OCI-LY3 (cell line): Measurements from ENCODE around the gene GAS2L3.

Experiments
- EZH2phosphoT487 ChIP-seq: fragments of 200-600 bp; shearing (Covaris generic); IDR thresholded peaks from 2 replicates; pipeline ENCODE4 v1.6.1; 2018; ENCODE audit warnings: antibody characterized with exemption, mixed run types, low read depth
- TF ChIP-seq, protein P1 (sequence below): fragments of 200-600, 300-600 bp; sonication (generic); IDR thresholded peaks from 2 replicates; pipeline ENCODE4 v1.5.1; 2014; ENCODE audit warnings: antibody characterized with exemption, low read length, low read depth

GRCh38 chr12:100671396-100672074 lies 98.1 kb downstream of the GAS2L3 start:
- no peak for TF ChIP-seq EZH2phosphoT487
- TF ChIP-seq, protein P1, sequence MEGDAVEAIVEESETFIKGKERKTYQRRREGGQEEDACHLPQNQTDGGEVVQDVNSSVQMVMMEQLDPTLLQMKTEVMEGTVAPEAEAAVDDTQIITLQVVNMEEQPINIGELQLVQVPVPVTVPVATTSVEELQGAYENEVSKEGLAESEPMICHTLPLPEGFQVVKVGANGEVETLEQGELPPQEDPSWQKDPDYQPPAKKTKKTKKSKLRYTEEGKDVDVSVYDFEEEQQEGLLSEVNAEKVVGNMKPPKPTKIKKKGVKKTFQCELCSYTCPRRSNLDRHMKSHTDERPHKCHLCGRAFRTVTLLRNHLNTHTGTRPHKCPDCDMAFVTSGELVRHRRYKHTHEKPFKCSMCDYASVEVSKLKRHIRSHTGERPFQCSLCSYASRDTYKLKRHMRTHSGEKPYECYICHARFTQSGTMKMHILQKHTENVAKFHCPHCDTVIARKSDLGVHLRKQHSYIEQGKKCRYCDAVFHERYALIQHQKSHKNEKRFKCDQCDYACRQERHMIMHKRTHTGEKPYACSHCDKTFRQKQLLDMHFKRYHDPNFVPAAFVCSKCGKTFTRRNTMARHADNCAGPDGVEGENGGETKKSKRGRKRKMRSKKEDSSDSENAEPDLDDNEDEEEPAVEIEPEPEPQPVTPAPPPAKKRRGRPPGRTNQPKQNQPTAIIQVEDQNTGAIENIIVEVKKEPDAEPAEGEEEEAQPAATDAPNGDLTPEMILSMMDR = no peak
